HEK293T (cell line): ENCODE results near the gene TSPAN10.

Source experiments
- ELF4 ChIP-seq: fragments of 450-650 bp; IDR thresholded peaks from 2 replicates; pipeline ENCODE4 v1.6.1; 2017; ENCODE audit warnings: antibody characterized with exemption
- SUZ12 ChIP-seq: fragments of 450-650 bp; IDR thresholded peaks from 2 replicates; pipeline ENCODE4 v1.6.1; 2016; ENCODE audit warnings: mild to moderate bottlenecking

GRCh38 chr17:81655378-81656117, 18.6 kb downstream of the TSPAN10 start:
- TF ChIP-seq SUZ12 = no peak
- no peak for TF ChIP-seq ELF4
